Liver (tissue), 9 donors: ENCODE data around the gene CDK19. TPM values are rescaled to one million over a fixed set of nuclear protein-coding genes. Genes with fewer than 3 reads are reported as not detected.

Source experiments
- DNase-seq: peaks from one replicate; pipeline ENCODE4 v3.0.0-alpha.2; 2017; ENCODE audit warnings: low spot score
- H3K27ac ChIP-seq, 2 donors: one replicate each; pipeline ENCODE4 v1.7.0; 2013; ENCODE audit warnings: inconsistent platforms in 2 of 2, low read length in 2 of 2, control low read depth in 1 of 2, low read depth in 1 of 2, mild to moderate bottlenecking in 1 of 2
- H3K27me3 ChIP-seq, 4 donors: one replicate each; pipeline versions ENCODE4 v1.6.1 to v1.7.0; 2013; ENCODE audit warnings: low read length in 3 of 4, inconsistent platforms in 1 of 4, mild to moderate bottlenecking in 1 of 4, moderate library complexity in 1 of 4; ENCODE audit not compliant: control insufficient read depth in 4 of 4, insufficient read depth in 4 of 4
- H3K36me3 ChIP-seq, 4 donors: one replicate each; pipeline versions ENCODE4 v1.6.1 to v1.7.0; 2013; ENCODE audit warnings: low read length in 3 of 4, mild to moderate bottlenecking in 3 of 4, low read depth in 1 of 4, moderate library complexity in 1 of 4; ENCODE audit not compliant: control insufficient read depth in 4 of 4, insufficient read depth in 3 of 4
- H3K4me1 ChIP-seq, 4 donors: one replicate each; pipeline versions ENCODE4 v1.6.1 to v1.7.0; 2013; ENCODE audit warnings: low read length in 3 of 4, mild to moderate bottlenecking in 3 of 4, moderate library complexity in 1 of 4; ENCODE audit not compliant: control insufficient read depth in 4 of 4, insufficient read depth in 4 of 4
- H3K4me3 ChIP-seq, 3 donors: one replicate each; pipeline versions ENCODE4 v1.6.1 to v1.7.0; 2013; ENCODE audit warnings: low read length in 3 of 3, control low read depth in 1 of 3, low read depth in 1 of 3, mild to moderate bottlenecking in 1 of 3
- H3K9ac ChIP-seq, 2 donors: one replicate each; pipeline ENCODE4 v1.7.0; 2013; ENCODE audit warnings: low read length in 2 of 2, mild to moderate bottlenecking in 2 of 2, moderate library complexity in 2 of 2, control low read depth in 1 of 2, low read depth in 1 of 2
- H3K9me3 ChIP-seq, 4 donors: one replicate each; pipeline versions ENCODE4 v1.6.1 to v1.7.0; 2013; ENCODE audit warnings: low read length in 3 of 4; ENCODE audit not compliant: control insufficient read depth in 4 of 4
- ATF3 ChIP-seq: IDR thresholded peaks from 2 replicates; pipeline ENCODE4 v1.6.1; 2016; ENCODE audit warnings: antibody characterized with exemption
- CTCF ChIP-seq: fragments of 150-350 bp; IDR thresholded peaks from 2 replicates; pipeline ENCODE4 v1.5.1; 2017; ENCODE audit warnings: improper control_type of control experiment, low read depth, low read length; ENCODE audit not compliant: missing input control
- EGR1 ChIP-seq, 2 donors: IDR thresholded peaks; 2 replicates each; pipeline ENCODE4 v1.6.1; 2016 to 2018; ENCODE audit warnings: antibody characterized with exemption in 2 of 2, low read depth in 2 of 2
- FOXA1 ChIP-seq: IDR thresholded peaks from 2 replicates; pipeline ENCODE4 v1.6.1; 2016; ENCODE audit warnings: antibody characterized with exemption
- FOXA2 ChIP-seq: IDR thresholded peaks from 2 replicates; pipeline ENCODE4 v1.6.1; 2016; ENCODE audit warnings: antibody characterized with exemption
- GABPA ChIP-seq, 2 donors: IDR thresholded peaks in 1 of 2; conservative IDR thresholded peaks in 1 of 2; 2 replicates each; pipeline ENCODE4 v1.6.1; 2016; ENCODE audit warnings: antibody characterized with exemption in 2 of 2, mild to moderate bottlenecking in 1 of 2, moderate library complexity in 1 of 2
- HNF4A ChIP-seq, 2 donors: conservative IDR thresholded peaks; 2 replicates each; pipeline ENCODE4 v1.6.1; 2016; ENCODE audit warnings: antibody characterized with exemption in 2 of 2, mild to moderate bottlenecking in 2 of 2
- HNF4G ChIP-seq: IDR thresholded peaks from 2 replicates; pipeline ENCODE4 v1.6.1; 2016; ENCODE audit warnings: antibody characterized with exemption
- JUND ChIP-seq, 2 donors: IDR thresholded peaks; 2 replicates each; pipeline ENCODE4 v1.6.1; 2016; ENCODE audit warnings: antibody characterized with exemption in 2 of 2
- MAX ChIP-seq: IDR thresholded peaks from 2 replicates; pipeline ENCODE4 v1.6.1; 2016; ENCODE audit warnings: antibody characterized with exemption
- NR2F2 ChIP-seq: IDR thresholded peaks from 2 replicates; pipeline ENCODE4 v1.6.1; 2016; ENCODE audit warnings: antibody characterized with exemption
- RAD21 ChIP-seq, 2 donors: IDR thresholded peaks; 2 replicates each; pipeline ENCODE4 v1.6.1; 2016; ENCODE audit warnings: antibody characterized with exemption in 2 of 2, mild to moderate bottlenecking in 2 of 2
- RXRA ChIP-seq, 2 donors: IDR thresholded peaks; 2 replicates each; pipeline ENCODE4 v1.6.1; 2017 to 2018; ENCODE audit warnings: antibody characterized with exemption in 2 of 2, mild to moderate bottlenecking in 1 of 2
- SP1 ChIP-seq: IDR thresholded peaks from 2 replicates; pipeline ENCODE4 v1.6.1; 2018; ENCODE audit warnings: antibody characterized with exemption, mild to moderate bottlenecking
- TAF1 ChIP-seq: conservative IDR thresholded peaks from 2 replicates; pipeline ENCODE4 v1.6.1; 2016; ENCODE audit warnings: antibody characterized with exemption, mild to moderate bottlenecking
- YY1 ChIP-seq: IDR thresholded peaks from 2 replicates; pipeline ENCODE4 v1.6.1; 2016; ENCODE audit warnings: antibody characterized with exemption, mild to moderate bottlenecking
- WGBS: extraction: QIAGEN DNeasy Blood & Tissue Kit; methylation state at CpG from one replicate; pipeline ENCODE4 v1.1.7; 2013; 5-methylcytosine and 5-hydroxymethylcytosine counted together
- polyA plus RNA-seq, 2 donors: library from polyadenylated mRNA; stranded (reverse) in 1 of 2; unstranded in 1 of 2; fragments of 200-250 nt in 1 of 2; fragments of >200 nt in 1 of 2; fragmentation: Nextera tagmentation in 1 of 2; extraction: Ambion mirVana in 1 of 2; gene quantifications; one replicate each; pipeline versions ENCODE4 v1.2.1 to v1.2.3, GENCODE V29; 2013 to 2015
- total RNA-seq, 2 donors: library from RNA; depleted of rRNA; stranded (reverse); fragments of >200 nt; gene quantifications; one replicate each; pipeline ENCODE4 v1.2.3, GENCODE V29; 2014
- TF ChIP-seq, protein P1 (sequence below): IDR thresholded peaks from 2 replicates; pipeline ENCODE4 v1.6.1; 2016; ENCODE audit warnings: antibody characterized with exemption, mild to moderate bottlenecking
- TF ChIP-seq, protein P2 (sequence below): IDR thresholded peaks from 2 replicates; pipeline ENCODE4 v1.6.1; 2016; ENCODE audit warnings: antibody characterized with exemption
- donor health status: healthy.
- donor health status: healthy.
- donor health status: healthy.
- donor health status: healthy.
- donor health status: healthy.

Gene CDK19
- total and polyA plus RNA-seq, 4 donors: 1.8 to 7.6 (median 3.9) TPM

- H3K27me3 ChIP-seq: no peaks in the 10 kb centered on the region
- no peaks in the 10 kb centered on the region for H3K9me3 ChIP-seq
- no peak overlapping the region for H3K9ac ChIP-seq
- H3K27ac ChIP-seq: no peak overlapping the region
- DNase-seq: no peak
- 93% methylated on average over 7 of the region's 7 CpGs for WGBS
- no peaks in the 10 kb centered on the region for H3K36me3 ChIP-seq
- no peak for TF ChIP-seq ATF3
- no peak for TF ChIP-seq RAD21 (IDR thresholded peaks at IDR 0.05)
- TF ChIP-seq TAF1: no peak
- TF ChIP-seq JUND (IDR thresholded peaks at IDR 0.05): no peak
- TF ChIP-seq, protein P1, sequence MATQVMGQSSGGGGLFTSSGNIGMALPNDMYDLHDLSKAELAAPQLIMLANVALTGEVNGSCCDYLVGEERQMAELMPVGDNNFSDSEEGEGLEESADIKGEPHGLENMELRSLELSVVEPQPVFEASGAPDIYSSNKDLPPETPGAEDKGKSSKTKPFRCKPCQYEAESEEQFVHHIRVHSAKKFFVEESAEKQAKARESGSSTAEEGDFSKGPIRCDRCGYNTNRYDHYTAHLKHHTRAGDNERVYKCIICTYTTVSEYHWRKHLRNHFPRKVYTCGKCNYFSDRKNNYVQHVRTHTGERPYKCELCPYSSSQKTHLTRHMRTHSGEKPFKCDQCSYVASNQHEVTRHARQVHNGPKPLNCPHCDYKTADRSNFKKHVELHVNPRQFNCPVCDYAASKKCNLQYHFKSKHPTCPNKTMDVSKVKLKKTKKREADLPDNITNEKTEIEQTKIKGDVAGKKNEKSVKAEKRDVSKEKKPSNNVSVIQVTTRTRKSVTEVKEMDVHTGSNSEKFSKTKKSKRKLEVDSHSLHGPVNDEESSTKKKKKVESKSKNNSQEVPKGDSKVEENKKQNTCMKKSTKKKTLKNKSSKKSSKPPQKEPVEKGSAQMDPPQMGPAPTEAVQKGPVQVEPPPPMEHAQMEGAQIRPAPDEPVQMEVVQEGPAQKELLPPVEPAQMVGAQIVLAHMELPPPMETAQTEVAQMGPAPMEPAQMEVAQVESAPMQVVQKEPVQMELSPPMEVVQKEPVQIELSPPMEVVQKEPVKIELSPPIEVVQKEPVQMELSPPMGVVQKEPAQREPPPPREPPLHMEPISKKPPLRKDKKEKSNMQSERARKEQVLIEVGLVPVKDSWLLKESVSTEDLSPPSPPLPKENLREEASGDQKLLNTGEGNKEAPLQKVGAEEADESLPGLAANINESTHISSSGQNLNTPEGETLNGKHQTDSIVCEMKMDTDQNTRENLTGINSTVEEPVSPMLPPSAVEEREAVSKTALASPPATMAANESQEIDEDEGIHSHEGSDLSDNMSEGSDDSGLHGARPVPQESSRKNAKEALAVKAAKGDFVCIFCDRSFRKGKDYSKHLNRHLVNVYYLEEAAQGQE: no peak
- TF ChIP-seq EGR1 (IDR thresholded peaks at IDR 0.05; ENCODE audit: low read depth in 2 of 2): no peak
- TF ChIP-seq CTCF: no peak
- TF ChIP-seq RXRA (IDR thresholded peaks at IDR 0.05): no peak
- TF ChIP-seq HNF4G: no peak
- TF ChIP-seq SP1: no peak
- TF ChIP-seq, protein P2, sequence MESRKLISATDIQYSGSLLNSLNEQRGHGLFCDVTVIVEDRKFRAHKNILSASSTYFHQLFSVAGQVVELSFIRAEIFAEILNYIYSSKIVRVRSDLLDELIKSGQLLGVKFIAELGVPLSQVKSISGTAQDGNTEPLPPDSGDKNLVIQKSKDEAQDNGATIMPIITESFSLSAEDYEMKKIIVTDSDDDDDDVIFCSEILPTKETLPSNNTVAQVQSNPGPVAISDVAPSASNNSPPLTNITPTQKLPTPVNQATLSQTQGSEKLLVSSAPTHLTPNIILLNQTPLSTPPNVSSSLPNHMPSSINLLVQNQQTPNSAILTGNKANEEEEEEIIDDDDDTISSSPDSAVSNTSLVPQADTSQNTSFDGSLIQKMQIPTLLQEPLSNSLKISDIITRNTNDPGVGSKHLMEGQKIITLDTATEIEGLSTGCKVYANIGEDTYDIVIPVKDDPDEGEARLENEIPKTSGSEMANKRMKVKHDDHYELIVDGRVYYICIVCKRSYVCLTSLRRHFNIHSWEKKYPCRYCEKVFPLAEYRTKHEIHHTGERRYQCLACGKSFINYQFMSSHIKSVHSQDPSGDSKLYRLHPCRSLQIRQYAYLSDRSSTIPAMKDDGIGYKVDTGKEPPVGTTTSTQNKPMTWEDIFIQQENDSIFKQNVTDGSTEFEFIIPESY: no peak
- no peak for TF ChIP-seq YY1
- no peak for TF ChIP-seq GABPA (IDR thresholded peaks at IDR 0.05 in 1 of 2, conservative IDR thresholded peaks at IDR 0.05 in 1 of 2)
- no peak for TF ChIP-seq NR2F2
- TF ChIP-seq FOXA1: no peak
- TF ChIP-seq MAX: no peak
- no peak for TF ChIP-seq FOXA2
- TF ChIP-seq HNF4A (conservative IDR thresholded peaks at IDR 0.05): no peak
- H3K4me1 ChIP-seq: peaks cover 7 to 25% (median 18%) of the 10 kb centered on the region in 4 donors
- H3K4me3 ChIP-seq: no peak overlapping the region
Measured at GRCh38 chr6:110567957-110568696, 247.1 kb downstream of the CDK19 start.
